WTC11 (cell line): Measurements from ENCODE around the gene TBC1D4. TPM values are rescaled to one million over a fixed set of nuclear protein-coding genes. Genes with fewer than 3 reads are reported as not detected.

Experiments used
- ATAC-seq: fragments of 200-7000 bp; cut with Tn5 transposase; 2 replicates; pipeline ENCODE4 v1.10.0; 2021; ENCODE audit warnings: mild to moderate bottlenecking, moderate library complexity
- CTCF ChIA-PET: fragments of 300-600 bp; sonication (Branson Sonifier 250); formaldehyde crosslinking; loops from one replicate; lab custom pipeline; 2021; ENCODE audit warnings: antibody characterized with exemption; lab: Charles Lee
- POLR2A ChIA-PET: fragments of 350-600 bp; sonication (Branson Sonifier 250); formaldehyde crosslinking; loops from one replicate; lab custom pipeline; 2021; ENCODE audit warnings: antibody characterized with exemption; lab: Charles Lee
- DNase-seq: peaks from one replicate; pipeline ENCODE4 v3.0.0; 2021; ENCODE audit warnings: low spot score
- H3K27ac Mint-ChIP-seq: 2 replicates; pipeline ENCODE4 v1.8.0; 2021; ENCODE audit warnings: mixed read lengths
- H3K27me3 Mint-ChIP-seq: 2 replicates; pipeline ENCODE4 v1.8.0; 2021; ENCODE audit warnings: low read depth, mild to moderate bottlenecking, moderate library complexity, mixed read lengths
- H3K36me3 Mint-ChIP-seq: 2 replicates; pipeline ENCODE4 v1.8.0; 2021; ENCODE audit warnings: mixed read lengths
- H3K4me1 Mint-ChIP-seq: 2 replicates; pipeline ENCODE4 v1.8.0; 2022; ENCODE audit warnings: mixed read lengths
- H3K4me3 Mint-ChIP-seq: 2 replicates; pipeline ENCODE4 v1.8.0; 2021; ENCODE audit warnings: mild to moderate bottlenecking, moderate library complexity, mixed read lengths
- H3K9me3 Mint-ChIP-seq: 2 replicates; pipeline ENCODE4 v1.8.0; 2021; ENCODE audit warnings: mixed read lengths
- AFF4 ChIP-seq: sonication (generic); formaldehyde crosslinking; IDR thresholded peaks from 2 replicates; pipeline ENCODE4 v1.8.1; 2023; ENCODE audit warnings: mild to moderate bottlenecking, missing genetic modification reagents, borderline replicate concordance
- ARID4B ChIP-seq: sonication (generic); formaldehyde crosslinking; IDR thresholded peaks from 2 replicates; pipeline ENCODE4 v1.8.0; 2023; ENCODE audit warnings: missing genetic modification reagents, mild to moderate bottlenecking, borderline replicate concordance
- ATF1 ChIP-seq: sonication (generic); formaldehyde crosslinking; IDR thresholded peaks from 2 replicates; pipeline ENCODE4 v1.8.1; 2023; ENCODE audit warnings: mild to moderate bottlenecking, moderate library complexity, missing genetic modification reagents
- ATF2 ChIP-seq: sonication (generic); formaldehyde crosslinking; IDR thresholded peaks from 2 replicates; pipeline ENCODE4 v1.8.1; 2022; ENCODE audit warnings: low read depth, missing genetic modification reagents, borderline replicate concordance
- CDX4 ChIP-seq: fragments of 250-450 bp; sonication (Bioruptor Pico); IDR thresholded peaks from 2 replicates; pipeline ENCODE4 v1.9.0; 2021; ENCODE audit warnings: moderate library complexity, mild to moderate bottlenecking, inconsistent platforms, borderline replicate concordance
- CREM ChIP-seq: sonication (generic); formaldehyde crosslinking; IDR thresholded peaks from 2 replicates; pipeline ENCODE4 v1.8.1; 2022; ENCODE audit warnings: mild to moderate bottlenecking, missing genetic modification reagents, moderate library complexity
- CTCF ChIP-seq: fragments of 200-600 bp; IDR thresholded peaks from 2 replicates; pipeline ENCODE4 v1.8.0; 2022; ENCODE audit warnings: antibody characterized with exemption
- E2F5 ChIP-seq: sonication (generic); formaldehyde crosslinking; IDR thresholded peaks from 2 replicates; pipeline ENCODE4 v1.8.1; 2022; ENCODE audit warnings: mild to moderate bottlenecking, moderate library complexity, missing genetic modification reagents
- FOXK1 ChIP-seq: sonication (generic); formaldehyde crosslinking; IDR thresholded peaks from 2 replicates; pipeline ENCODE4 v1.8.0; 2022; ENCODE audit warnings: mild to moderate bottlenecking, moderate library complexity, missing genetic modification reagents
- FOXP1 ChIP-seq: sonication (generic); formaldehyde crosslinking; IDR thresholded peaks from 2 replicates; pipeline ENCODE4 v1.8.0; 2022; ENCODE audit warnings: missing genetic modification reagents, mild to moderate bottlenecking, moderate library complexity, borderline replicate concordance
- GRHL2 ChIP-seq: fragments of 250-450 bp; sonication (Bioruptor Pico); IDR thresholded peaks from 2 replicates; pipeline ENCODE4 v1.8.0; 2022; ENCODE audit warnings: mild to moderate bottlenecking, moderate library complexity; ENCODE audit not compliant: insufficient replicate concordance, severe bottlenecking
- GTF2I ChIP-seq: fragments of 250-450 bp; sonication (Bioruptor Pico); conservative IDR thresholded peaks from 2 replicates; pipeline ENCODE4 v1.4.0; 2021; ENCODE audit warnings: mild to moderate bottlenecking
- IRF1 ChIP-seq: sonication (generic); formaldehyde crosslinking; IDR thresholded peaks from 2 replicates; pipeline ENCODE4 v1.8.0; 2023; ENCODE audit warnings: missing genetic modification reagents
- NFATC4 ChIP-seq: fragments of 250-450 bp; sonication (Bioruptor Pico); IDR thresholded peaks from 2 replicates; pipeline ENCODE4 v1.9.0; 2021; ENCODE audit warnings: mild to moderate bottlenecking
- NR1H2 ChIP-seq: sonication (generic); formaldehyde crosslinking; IDR thresholded peaks from 2 replicates; pipeline ENCODE4 v1.9.0; 2021; ENCODE audit warnings: mild to moderate bottlenecking, moderate library complexity, missing genetic modification reagents
- NR3C1 ChIP-seq: sonication (generic); formaldehyde crosslinking; conservative IDR thresholded peaks from 2 replicates; pipeline ENCODE4 v1.8.1; 2023; ENCODE audit warnings: low read depth, mild to moderate bottlenecking, missing genetic modification reagents
- STAT6 ChIP-seq: sonication (generic); formaldehyde crosslinking; conservative IDR thresholded peaks from 2 replicates; pipeline ENCODE4 v1.8.1; 2023; ENCODE audit warnings: mild to moderate bottlenecking, low read depth, missing genetic modification reagents, moderate library complexity
- ZMAT4 ChIP-seq: fragments of 250-450 bp; sonication (Bioruptor Pico); IDR thresholded peaks from 2 replicates; pipeline ENCODE4 v1.9.0; 2021; ENCODE audit warnings: mild to moderate bottlenecking
- ZNF121 ChIP-seq: sonication (generic); formaldehyde crosslinking; IDR thresholded peaks from 2 replicates; pipeline ENCODE4 v1.8.0; 2023; ENCODE audit warnings: missing genetic modification reagents
- total RNA-seq: library from RNA; stranded (reverse); gene quantifications from 3 replicates; pipeline ENCODE4 v1.2.3, GENCODE V29; 2021

The TBC1D4 gene
- total RNA-seq, 1 experiment from 2014 or later = 37.1 TPM

GRCh38 chr13:75400775-75401174 lies 81.2 kb downstream of the TBC1D4 start (continued):
- TF ChIP-seq ARID4B (CRISPR knock-in tag) (no peak), NR3C1 (CRISPR knock-in tag) (no peak), NR1H2 (no peak)

GRCh38 chr13:75399879-75400217 lies 82.1 kb downstream of the TBC1D4 start:
- H3K9me3 Mint-ChIP-seq = peaks cover 14% of the 10 kb centered on the region
- peaks cover 21% of the 10 kb centered on the region for H3K4me1 Mint-ChIP-seq
- peaks cover 3% of the 10 kb centered on the region; the same call in 1 of the 2 replicates for H3K36me3 Mint-ChIP-seq
- no peak for DNase-seq
- TF ChIP-seq STAT6 (CRISPR knock-in tag) (no peak), ATF2 (CRISPR knock-in tag) (no peak), CREM (CRISPR knock-in tag) (no peak), GTF2I (CRISPR knock-in tag) (no peak), ZMAT4 (no peak), NFATC4 (no peak), CDX4 (no peak), ZNF121 (CRISPR knock-in tag) (no peak), AFF4 (CRISPR knock-in tag) (no peak), CTCF (no peak), E2F5 (CRISPR knock-in tag) (no peak), FOXK1 (CRISPR knock-in tag) (no peak), GRHL2 (CRISPR knock-in tag) (no peak), FOXP1 (CRISPR knock-in tag) (no peak), ATF1 (CRISPR knock-in tag) (no peak), IRF1 (no peak)
- TF ChIP-seq, all 79 proteins: peak for 0
- ChIA-PET CTCF (no interaction called here), POLR2A (no interaction called here)
- H3K27me3 Mint-ChIP-seq = no peaks in the 10 kb centered on the region
- no peak overlapping the region for H3K4me3 Mint-ChIP-seq
- no peak for ATAC-seq
- H3K27ac Mint-ChIP-seq = no peak overlapping the region
